D341Med (cell line): ENCODE results near the gene TCF12.
"Not testable (repeated sequence)": the region's sequence is repeated elsewhere in the genome, so short reads cannot be mapped to it uniquely, and the experiment has no call there.

Source experiments
- DNase-seq: peaks from one replicate; pipeline ENCODE4 v3.0.0; 2012; ENCODE audit warnings: low spot score

TCF12 gene

GRCh38 chr15:57138349-57138788 lies 219.9 kb downstream of the TCF12 start:
- peak; percentile 67 for DNase-seq

GRCh38 chr15:57143511-57144078 lies 225.2 kb downstream of the TCF12 start:
- no peak for DNase-seq

GRCh38 chr15:57144448-57144847 lies 226.0 kb downstream of the TCF12 start:
- no peak for DNase-seq

- DNase-seq, result peak; percentile 22
Measured at GRCh38 chr15:57146506-57147201, 228.2 kb downstream of the TCF12 start.

GRCh38 chr15:57147621-57148020 lies 229.2 kb downstream of the TCF12 start:
- no peak for DNase-seq

GRCh38 chr15:57148262-57148661 lies 229.8 kb downstream of the TCF12 start:
- no peak for DNase-seq

GRCh38 chr15:57149196-57149595 lies 230.8 kb downstream of the TCF12 start:
- DNase-seq, result no peak

GRCh38 chr15:57150066-57150865 lies 231.8 kb downstream of the TCF12 start:
- no peak for DNase-seq

GRCh38 chr15:57150866-57151203 lies 232.4 kb downstream of the TCF12 start:
- DNase-seq, result not testable (repeated sequence)

GRCh38 chr15:57152133-57152532 lies 233.7 kb downstream of the TCF12 start:
- no peak for DNase-seq

GRCh38 chr15:57152666-57153539 lies 234.5 kb downstream of the TCF12 start:
- DNase-seq, result no peak

GRCh38 chr15:57156210-57156884 lies 237.9 kb downstream of the TCF12 start:
- no peak for DNase-seq

GRCh38 chr15:57158589-57158988 lies 240.1 kb downstream of the TCF12 start:
- peak; percentile 22 for DNase-seq

- no peak for DNase-seq
Measured at GRCh38 chr15:57158997-57159668, 240.7 kb downstream of the TCF12 start.

GRCh38 chr15:57159767-57160166 lies 241.3 kb downstream of the TCF12 start:
- no peak for DNase-seq

- no peak for DNase-seq
Measured at GRCh38 chr15:57160823-57161560, 242.5 kb downstream of the TCF12 start.

GRCh38 chr15:57164251-57164650 lies 245.8 kb downstream of the TCF12 start:
- DNase-seq, result not testable (repeated sequence)

- no peak for DNase-seq
Measured at GRCh38 chr15:57165992-57166391, 247.5 kb downstream of the TCF12 start.

- no peak for DNase-seq
Measured at GRCh38 chr15:57167821-57168395, 249.5 kb downstream of the TCF12 start.

- no peak for DNase-seq
Measured at GRCh38 chr15:57169643-57170042, 251.2 kb downstream of the TCF12 start.
